HL-60 (cell line): ENCODE measurements around the gene SLC25A21.

ENCODE experiments used
- CTCF ChIP-seq: IDR thresholded peaks from one replicate; pipeline ENCODE4 v1.5.1; 2011; ENCODE audit warnings: low read length, control low read depth, inconsistent platforms; ENCODE audit not compliant: insufficient read depth
- GABPA ChIP-seq: IDR thresholded peaks from 2 replicates; pipeline ENCODE4 v1.6.1; 2012; ENCODE audit warnings: low read depth
- POLR2AphosphoS5 ChIP-seq: IDR thresholded peaks from 2 replicates; pipeline ENCODE4 v1.6.1; 2012; ENCODE audit warnings: low read depth
- REST ChIP-seq: IDR thresholded peaks from 2 replicates; pipeline ENCODE4 v1.6.1; 2012; ENCODE audit warnings: low read depth; ENCODE audit not compliant: insufficient replicate concordance
- SPI1 ChIP-seq: IDR thresholded peaks from 2 replicates; pipeline ENCODE4 v1.6.1; 2012; ENCODE audit warnings: low read depth, mild to moderate bottlenecking, borderline replicate concordance

GRCh38 chr14:37091651-37092050, 80.8 kb downstream of the SLC25A21 start:
- no peak for TF ChIP-seq CTCF
- TF ChIP-seq POLR2AphosphoS5 = no peak
- TF ChIP-seq SPI1 = no peak
- TF ChIP-seq GABPA = no peak
- TF ChIP-seq REST = no peak
